Activated CD4-positive, alpha-beta memory T cell treated with anti-CD3 and anti-CD28 coated beads for 36 hours (primary cell): ENCODE data around the gene RIN3. TPM values are rescaled to one million over a fixed set of nuclear protein-coding genes. Genes with fewer than 3 reads are reported as not detected.
"Not testable (repeated sequence)": the region's sequence is repeated elsewhere in the genome, so short reads cannot be mapped to it uniquely, and the experiment has no call there.

Experiments used
- CTCF ChIA-PET: fragments of 350-600 bp; sonication (Branson Sonifier 250); formaldehyde crosslinking; loops from one replicate; lab custom pipeline; 2021; ENCODE audit warnings: antibody characterized with exemption, inconsistent platforms; lab: Charles Lee
- POLR2A ChIA-PET: fragments of 350-600 bp; sonication (Branson Sonifier 250); formaldehyde crosslinking; loops from one replicate; lab custom pipeline; 2021; ENCODE audit warnings: antibody characterized with exemption; lab: Charles Lee
- DNase-seq: peaks from one replicate; pipeline ENCODE4 v3.0.0-alpha.2; 2020
- H3K27ac Mint-ChIP-seq: one replicate; pipeline ENCODE4 v1.8.0; 2021; ENCODE audit warnings: mixed read lengths
- H3K27me3 Mint-ChIP-seq: one replicate; pipeline ENCODE4 v1.8.0; 2021; ENCODE audit warnings: mixed read lengths
- H3K36me3 Mint-ChIP-seq: one replicate; pipeline ENCODE4 v1.8.0; 2021; ENCODE audit warnings: mixed read lengths
- H3K4me1 Mint-ChIP-seq: one replicate; pipeline ENCODE4 v1.8.0; 2021; ENCODE audit warnings: low read depth, mixed read lengths
- H3K4me3 Mint-ChIP-seq: one replicate; pipeline ENCODE4 v1.8.0; 2021; ENCODE audit warnings: mild to moderate bottlenecking, mixed read lengths
- H3K9me3 Mint-ChIP-seq: one replicate; pipeline ENCODE4 v1.8.0; 2021; ENCODE audit warnings: mixed read lengths
- intact Hi-C: fragments of 100-400 bp; cut with micrococcal nuclease; formaldehyde crosslinking; loops from one replicate; pipeline ENCODE4 v1.15.1; 2023
- total RNA-seq, 2 experiments: library from RNA; stranded (reverse); gene quantifications; one replicate each; pipeline ENCODE4 v1.2.3, GENCODE V29; 2021

The RIN3 gene
- total RNA-seq, 2 experiments from 2014 or later = 17.5 to 18.8 TPM

DNA sequence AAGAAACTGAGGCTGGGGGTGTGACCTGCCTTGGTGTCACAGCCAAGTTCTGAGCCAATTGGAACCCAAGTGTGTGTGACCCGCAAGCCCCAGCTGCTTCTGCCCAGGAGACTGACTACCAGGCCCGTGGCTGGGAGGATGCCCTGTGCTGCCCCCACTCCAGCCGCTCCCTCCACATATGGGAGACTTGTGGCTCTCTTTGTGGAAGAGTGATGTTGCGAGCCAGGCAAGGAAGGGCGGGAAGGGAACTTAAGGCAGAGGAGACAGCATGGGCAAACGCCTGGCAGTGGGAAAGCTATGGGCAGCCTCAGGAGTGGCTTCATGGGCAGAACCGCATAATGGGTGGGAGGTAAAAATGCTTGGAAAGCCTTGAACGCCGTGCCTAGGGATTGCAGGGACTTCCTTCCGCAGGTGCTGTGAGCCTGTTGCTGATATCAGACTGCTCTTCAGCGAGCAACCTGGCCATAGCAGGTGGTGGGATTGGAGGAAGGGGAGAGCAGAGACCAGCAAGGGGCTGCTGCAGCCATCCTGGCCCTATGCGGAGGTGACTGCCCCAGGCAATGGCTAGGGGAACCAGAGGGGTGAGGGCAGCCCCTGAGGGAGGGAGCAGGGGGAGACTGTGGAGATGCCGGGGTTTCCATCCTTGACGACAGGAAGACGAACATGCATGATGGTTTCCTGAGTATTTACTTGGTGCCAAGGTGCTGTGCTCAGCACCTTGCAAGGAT is 119.1 kb downstream of the RIN3 start:
- CTCF ChIA-PET = no interaction called here
- H3K27me3 Mint-ChIP-seq = no peaks in the 10 kb centered on the region

DNA sequence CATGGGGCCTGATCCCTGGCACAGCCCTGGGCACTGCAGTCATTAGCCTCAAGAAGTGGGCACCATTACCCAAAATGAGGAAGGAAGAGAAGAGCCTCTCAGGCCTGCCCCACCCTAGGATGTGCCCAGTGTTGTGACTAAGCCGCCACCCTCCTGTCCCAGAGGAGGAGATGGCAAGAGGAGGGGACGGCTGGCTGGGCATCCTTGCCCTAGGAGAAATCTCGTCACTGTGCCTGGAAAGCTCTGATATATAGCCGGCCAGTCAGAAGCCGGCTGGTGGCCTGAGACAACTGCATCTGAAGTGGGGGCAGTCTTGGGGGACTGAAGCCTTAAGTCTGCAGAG is 119.7 kb downstream of the RIN3 start:
- ChIA-PET POLR2A (no interaction called here), CTCF (no interaction called here)
- intact Hi-C loops = no loop called here
- DNase-seq = no peak
- H3K4me3 Mint-ChIP-seq = no peak overlapping the region
- H3K4me1 Mint-ChIP-seq = peaks cover 5% of the 10 kb centered on the region
- peaks cover 2% of the 10 kb centered on the region for H3K9me3 Mint-ChIP-seq
- H3K27me3 Mint-ChIP-seq = no peaks in the 10 kb centered on the region
- H3K36me3 Mint-ChIP-seq = no peaks in the 10 kb centered on the region
- no peak overlapping the region for H3K27ac Mint-ChIP-seq

More for the DNA sequence above, 119.1 kb downstream of the RIN3 start:
- intact Hi-C loops = no loop called here
- Mint-ChIP-seq H3K4me1 (peaks cover 5% of the 10 kb centered on the region), H3K27ac (no peak overlapping the region), H3K4me3 (no peak overlapping the region), H3K9me3 (peaks cover 7% of the 10 kb centered on the region), H3K36me3 (peaks cover 3% of the 10 kb centered on the region)
- no peak for DNase-seq
- POLR2A ChIA-PET = no interaction called here

DNA sequence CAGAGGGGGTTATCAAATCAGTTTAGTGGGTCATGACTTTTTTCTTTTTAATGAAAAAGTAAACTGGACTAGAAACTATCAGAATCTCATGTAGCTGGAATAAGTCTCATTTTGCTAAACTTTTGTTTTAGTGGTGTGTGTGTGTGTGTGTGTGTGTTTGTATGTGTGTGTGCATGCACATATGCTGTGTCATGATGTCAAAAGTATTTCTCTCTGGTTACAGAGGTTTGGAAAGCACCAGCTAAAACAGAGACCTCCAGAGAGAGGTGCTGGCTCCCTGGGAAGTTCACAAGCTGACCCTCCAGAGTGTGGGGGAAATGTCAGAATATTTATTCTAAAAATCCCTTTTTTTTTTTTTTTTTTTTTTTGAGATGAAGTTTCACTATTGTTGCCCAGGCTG is 120.1 kb downstream of the RIN3 start:
- intact Hi-C loops = no loop called here
- POLR2A ChIA-PET = no interaction called here
- no peak for DNase-seq
- no peak overlapping the region for H3K27ac Mint-ChIP-seq
- no peaks in the 10 kb centered on the region for H3K27me3 Mint-ChIP-seq
- no peaks in the 10 kb centered on the region for H3K9me3 Mint-ChIP-seq
- peaks cover 5% of the 10 kb centered on the region for H3K4me1 Mint-ChIP-seq
- no peak overlapping the region for H3K4me3 Mint-ChIP-seq
- H3K36me3 Mint-ChIP-seq = no peaks in the 10 kb centered on the region
- CTCF ChIA-PET = interaction anchor here (0.6 to 2.8 kb wide), 3 partner anchors 9 to 20 kb away, joined by 3 to 11 read pairs (median 3); no protein-coding TSS in a partner anchor

DNA sequence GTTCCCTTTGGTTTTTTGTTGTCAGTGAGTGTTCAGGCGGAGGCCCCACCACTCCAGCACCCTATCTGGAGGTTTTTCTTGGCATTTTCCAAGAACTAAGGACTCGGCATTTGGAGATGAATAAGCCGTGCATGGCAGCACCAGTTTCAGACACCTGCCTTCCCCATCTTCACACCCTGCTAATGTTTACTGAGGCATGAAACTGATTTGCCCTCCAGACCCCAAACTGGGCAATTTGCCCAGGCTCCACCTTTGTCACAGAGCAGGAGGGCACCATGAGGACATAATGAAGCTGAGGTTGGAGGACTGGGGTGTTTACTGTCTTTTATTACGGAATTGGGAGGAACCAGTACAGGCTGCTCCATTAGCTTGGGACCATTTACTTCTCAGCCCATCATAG is 121.5 kb downstream of the RIN3 start:
- peaks cover 5% of the 10 kb centered on the region for H3K4me1 Mint-ChIP-seq
- DNase-seq = no peak
- intact Hi-C loops = no loop called here
- no peaks in the 10 kb centered on the region for H3K27me3 Mint-ChIP-seq
- H3K36me3 Mint-ChIP-seq = no peaks in the 10 kb centered on the region
- POLR2A ChIA-PET = no interaction called here
- H3K27ac Mint-ChIP-seq = no peak overlapping the region
- H3K4me3 Mint-ChIP-seq = no peak overlapping the region
- no peaks in the 10 kb centered on the region for H3K9me3 Mint-ChIP-seq
- CTCF ChIA-PET = interaction anchor here (1.2 to 2.8 kb wide), 2 partner anchors 19 to 22 kb away, joined by 3 to 11 read pairs; no protein-coding TSS in a partner anchor

DNA sequence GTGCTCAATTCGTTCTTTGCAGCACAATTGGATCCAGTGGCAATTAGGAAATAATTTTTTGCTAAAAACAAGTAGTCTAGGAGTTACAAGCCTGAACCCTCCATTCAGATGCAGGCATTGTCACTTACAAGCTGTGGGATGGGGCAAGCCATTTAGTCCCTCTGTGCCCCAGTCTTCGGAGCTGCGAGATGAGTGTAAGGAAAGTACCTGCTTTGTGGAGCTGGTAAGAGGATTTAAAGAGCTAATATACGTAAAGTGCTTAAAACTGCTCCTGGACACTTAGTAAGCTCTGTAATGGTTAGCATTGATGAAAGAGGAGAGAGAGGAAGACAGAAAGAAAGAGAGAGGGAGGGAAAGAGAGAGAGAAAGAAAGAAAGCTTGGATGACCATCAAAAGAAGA is 122.3 kb downstream of the RIN3 start:
- CTCF ChIA-PET = interaction anchor here (0.6 to 2.8 kb wide), 3 partner anchors 20 to 517 kb away, joined by 3 to 11 read pairs (median 6); no protein-coding TSS in a partner anchor
- Mint-ChIP-seq H3K4me3 (no peak overlapping the region), H3K4me1 (peaks cover 5% of the 10 kb centered on the region), H3K36me3 (no peaks in the 10 kb centered on the region), H3K9me3 (no peaks in the 10 kb centered on the region), H3K27ac (no peak overlapping the region), H3K27me3 (no peaks in the 10 kb centered on the region)
- POLR2A ChIA-PET = no interaction called here
- intact Hi-C loops = no loop called here
- no peak for DNase-seq

DNA sequence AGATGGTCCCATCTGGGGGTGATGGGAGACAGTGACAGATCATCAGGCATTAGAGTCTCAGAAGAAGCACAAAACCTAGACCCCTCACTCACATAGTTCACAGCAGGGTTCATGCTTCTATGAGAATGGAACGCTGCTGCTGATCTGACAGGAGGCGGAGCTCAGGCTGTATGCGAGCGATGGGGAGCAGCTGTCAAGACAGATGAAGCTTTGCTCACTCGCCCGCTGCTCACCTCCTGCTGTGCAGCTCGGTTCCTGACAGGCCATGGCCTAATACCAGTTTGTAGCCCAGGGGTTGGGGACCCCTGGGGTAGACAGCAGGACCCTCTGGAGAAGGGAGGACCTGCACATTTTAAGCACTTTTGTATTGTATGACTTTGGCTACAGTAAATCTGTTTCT is 123.6 kb downstream of the RIN3 start:
- Mint-ChIP-seq H3K36me3 (no peaks in the 10 kb centered on the region), H3K9me3 (no peaks in the 10 kb centered on the region), H3K4me1 (peaks cover 5% of the 10 kb centered on the region), H3K27me3 (no peaks in the 10 kb centered on the region), H3K4me3 (no peak overlapping the region), H3K27ac (no peak overlapping the region)
- intact Hi-C loops = no loop called here
- ChIA-PET CTCF (interaction anchor here (1.3 kb wide), 1 partner anchor 23 kb away, joined by 4 read pairs; no protein-coding TSS in a partner anchor), POLR2A (no interaction called here)
- DNase-seq = no peak

DNA sequence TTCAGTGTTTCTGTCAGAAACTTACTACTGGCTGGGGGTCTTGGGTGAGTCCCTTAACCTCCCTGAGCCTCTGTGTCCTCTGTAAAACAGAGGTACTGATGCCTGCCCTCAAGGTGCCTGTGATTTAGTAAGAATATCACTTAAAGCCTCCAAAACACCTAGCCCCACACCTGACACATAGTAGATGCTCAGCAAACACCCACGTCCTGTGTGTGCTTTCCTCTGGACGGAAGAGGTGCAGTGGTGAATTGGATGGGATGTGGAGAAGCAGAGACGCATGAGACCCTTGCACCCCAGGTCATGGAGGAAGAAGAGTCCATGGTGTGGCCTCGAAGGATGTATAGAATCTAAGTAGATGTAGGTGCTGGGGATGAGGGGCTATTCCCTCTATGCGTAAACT is 124.3 kb downstream of the RIN3 start:
- POLR2A ChIA-PET = no interaction called here
- H3K27ac Mint-ChIP-seq = no peak overlapping the region
- H3K4me3 Mint-ChIP-seq = no peak overlapping the region
- intact Hi-C loops = no loop called here
- no peaks in the 10 kb centered on the region for H3K36me3 Mint-ChIP-seq
- no peaks in the 10 kb centered on the region for H3K9me3 Mint-ChIP-seq
- H3K27me3 Mint-ChIP-seq = no peaks in the 10 kb centered on the region
- DNase-seq = no peak
- H3K4me1 Mint-ChIP-seq = peaks cover 5% of the 10 kb centered on the region
- CTCF ChIA-PET = interaction anchor here (1.3 kb wide), 1 partner anchor 24 kb away, joined by 4 read pairs; no protein-coding TSS in a partner anchor

DNA sequence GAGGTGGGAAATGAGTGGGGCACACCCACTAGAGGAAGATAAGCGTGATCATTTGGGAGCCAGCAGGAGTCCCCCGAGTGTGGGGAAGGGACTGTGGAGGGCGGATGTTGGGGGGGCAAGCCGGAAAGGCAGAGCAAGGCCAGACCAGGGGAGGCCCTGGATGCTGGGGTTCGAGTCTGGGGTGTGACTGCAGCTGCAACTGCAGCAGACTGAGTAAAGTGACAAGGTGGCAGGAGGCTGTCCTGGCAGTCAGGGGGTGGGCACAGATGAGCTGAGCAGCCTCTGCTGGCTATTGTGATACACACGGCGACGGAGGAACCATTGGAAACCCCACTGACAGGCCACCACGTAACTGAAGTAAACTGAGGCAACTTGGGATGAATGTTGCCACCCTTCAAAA is 124.7 kb downstream of the RIN3 start:
- intact Hi-C loops = no loop called here
- ChIA-PET POLR2A (no interaction called here), CTCF (interaction anchor here (1.3 kb wide), 1 partner anchor 24 kb away, joined by 4 read pairs; no protein-coding TSS in a partner anchor)
- no peak for DNase-seq
- no peak overlapping the region for H3K4me3 Mint-ChIP-seq
- no peaks in the 10 kb centered on the region for H3K9me3 Mint-ChIP-seq
- H3K27ac Mint-ChIP-seq = no peak overlapping the region
- H3K27me3 Mint-ChIP-seq = no peaks in the 10 kb centered on the region
- no peaks in the 10 kb centered on the region for H3K36me3 Mint-ChIP-seq
- H3K4me1 Mint-ChIP-seq = peaks cover 3% of the 10 kb centered on the region

DNA sequence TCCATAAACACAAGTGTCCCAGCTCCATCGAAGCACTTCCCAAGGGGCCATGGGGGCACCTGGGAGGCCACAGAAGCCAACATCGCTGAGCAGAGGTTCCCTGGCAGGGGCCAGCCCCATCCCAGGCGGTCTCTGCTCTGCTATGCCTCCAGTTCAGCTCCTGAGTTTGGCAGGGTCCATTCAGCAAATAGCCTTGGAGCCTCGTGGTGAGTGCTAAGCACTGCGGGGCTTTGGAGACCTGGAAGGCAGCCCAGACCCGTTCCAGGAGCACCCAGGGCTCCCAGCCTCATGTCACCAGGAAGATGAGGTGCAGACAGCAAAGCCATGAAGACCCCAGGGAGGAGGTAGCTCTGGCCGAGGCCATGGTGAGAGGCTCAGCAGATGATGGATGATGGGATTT is 125.3 kb downstream of the RIN3 start:
- CTCF ChIA-PET = no interaction called here
- no peak for DNase-seq
- POLR2A ChIA-PET = no interaction called here
- Mint-ChIP-seq H3K27me3 (no peaks in the 10 kb centered on the region), H3K4me1 (no peaks in the 10 kb centered on the region), H3K4me3 (no peak overlapping the region), H3K36me3 (no peaks in the 10 kb centered on the region), H3K27ac (no peak overlapping the region), H3K9me3 (no peaks in the 10 kb centered on the region)
- intact Hi-C loops = no loop called here

DNA sequence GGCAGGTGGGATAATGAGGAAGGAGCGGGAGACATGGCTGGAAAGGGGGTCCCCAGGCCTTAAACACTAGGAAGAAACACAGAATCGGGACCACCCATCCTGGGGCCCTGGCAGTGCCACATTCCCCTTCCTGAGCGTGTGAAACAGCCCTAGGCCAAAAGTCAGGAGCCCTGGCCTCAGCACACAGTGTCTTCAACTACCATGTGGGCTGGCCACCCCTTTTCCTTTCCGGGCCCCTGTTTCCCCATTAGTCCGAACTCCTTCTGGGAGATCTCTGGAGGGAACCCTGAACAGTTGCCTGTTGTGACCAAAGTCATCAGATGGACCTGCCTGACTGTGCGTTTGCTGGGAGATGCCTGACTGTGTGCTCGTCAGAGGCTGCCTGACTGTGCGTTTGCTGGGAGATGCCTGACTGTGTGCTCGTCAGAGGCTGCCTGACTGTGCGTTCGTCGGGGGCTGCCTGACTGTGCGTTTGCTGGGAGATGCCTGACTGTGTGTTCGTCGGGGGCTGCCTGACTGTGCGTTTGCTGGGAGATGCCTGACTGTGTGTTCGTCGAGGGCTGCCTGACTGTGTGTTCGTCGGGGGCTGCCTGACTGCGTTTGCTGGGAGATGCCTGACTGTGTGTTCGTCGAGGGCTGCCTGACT is 126.0 kb downstream of the RIN3 start:
- H3K4me3 Mint-ChIP-seq, H3K27ac Mint-ChIP-seq, POLR2A ChIA-PET, CTCF ChIA-PET, DNase-seq, H3K36me3 Mint-ChIP-seq, H3K9me3 Mint-ChIP-seq, H3K4me1 Mint-ChIP-seq, intact Hi-C loops, H3K27me3 Mint-ChIP-seq: not testable (repeated sequence)

DNA sequence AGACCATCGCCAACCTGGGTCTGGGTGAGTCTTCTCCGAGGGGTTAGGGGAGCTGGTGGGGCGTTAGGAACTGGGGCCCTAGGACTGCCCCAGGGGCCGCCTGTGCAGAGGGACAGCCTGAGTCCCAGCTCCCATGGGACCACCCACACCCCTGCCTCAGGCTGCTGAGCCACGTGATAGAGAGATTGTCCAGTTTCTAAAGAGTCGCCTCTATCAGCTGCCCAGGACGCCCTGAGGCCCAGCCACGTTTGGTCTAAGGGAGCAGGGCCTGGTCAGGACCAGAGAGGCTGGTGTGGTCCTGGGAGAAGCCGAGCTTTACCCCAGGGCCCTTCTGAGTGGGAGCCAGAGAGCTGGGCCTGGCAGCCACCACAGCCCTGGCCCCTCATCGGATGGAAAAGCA is 127.7 kb downstream of the RIN3 start:
- DNase-seq = no peak
- CTCF ChIA-PET = interaction anchor here (1.0 to 1.5 kb wide), 2 partner anchors 28 to 143 kb away, joined by 3 to 6 read pairs; no protein-coding TSS in a partner anchor
- H3K9me3 Mint-ChIP-seq = peaks cover 6% of the 10 kb centered on the region
- H3K27me3 Mint-ChIP-seq = no peaks in the 10 kb centered on the region
- intact Hi-C loops = no loop called here
- no peak overlapping the region for H3K27ac Mint-ChIP-seq
- H3K4me1 Mint-ChIP-seq = peaks cover 11% of the 10 kb centered on the region
- POLR2A ChIA-PET = no interaction called here
- H3K36me3 Mint-ChIP-seq = peaks cover 6% of the 10 kb centered on the region
- no peak overlapping the region for H3K4me3 Mint-ChIP-seq

DNA sequence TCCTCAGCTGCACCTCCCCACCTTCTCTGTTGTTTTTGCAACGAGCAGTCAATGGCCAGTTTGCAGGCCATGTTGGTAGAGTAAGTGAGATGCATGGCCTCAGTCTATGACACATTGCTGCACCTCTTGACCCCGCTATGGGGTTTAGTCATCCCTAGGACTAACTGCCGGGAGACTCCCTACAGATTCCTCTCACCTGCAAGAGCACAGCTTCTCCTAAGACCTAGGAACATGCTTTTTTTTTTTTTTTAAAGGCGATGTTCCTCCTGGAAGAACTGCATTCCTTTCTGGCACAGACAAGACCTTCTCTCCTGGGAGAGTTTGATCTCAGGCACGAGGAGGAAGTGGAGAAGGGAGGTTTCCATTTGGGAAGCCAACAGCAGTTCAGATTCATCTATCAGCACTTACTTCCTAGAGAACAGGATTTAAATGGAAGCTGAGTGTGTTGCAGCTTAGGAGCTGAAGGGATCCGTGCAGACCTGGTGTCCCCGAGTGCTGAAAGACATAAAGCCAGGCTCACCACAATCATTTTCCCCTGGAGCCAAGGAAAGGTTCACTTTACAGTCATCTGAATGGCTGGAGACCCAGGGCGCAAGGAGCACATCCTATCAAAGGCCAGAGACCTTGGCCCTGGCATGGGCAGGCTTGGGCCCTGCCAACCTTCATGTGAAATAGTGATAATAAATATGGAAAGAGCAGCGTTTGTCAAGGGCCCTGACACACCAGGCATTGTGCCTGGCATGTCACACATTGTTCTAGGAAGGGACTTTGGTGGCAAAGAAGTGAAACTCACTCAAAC is 130.8 kb downstream of the RIN3 start:
- intact Hi-C loops = no loop called here
- H3K27me3 Mint-ChIP-seq = no peaks in the 10 kb centered on the region
- no peak overlapping the region for H3K4me3 Mint-ChIP-seq
- peaks cover 41% of the 10 kb centered on the region for H3K4me1 Mint-ChIP-seq
- peaks cover 6% of the 10 kb centered on the region for H3K36me3 Mint-ChIP-seq
- no peak overlapping the region for H3K27ac Mint-ChIP-seq
- POLR2A ChIA-PET = interaction anchor here (0.8 kb wide), 1 partner anchor 10 kb away, joined by 4 read pairs; no protein-coding TSS in a partner anchor
- no peak for DNase-seq
- peaks cover 6% of the 10 kb centered on the region for H3K9me3 Mint-ChIP-seq
- CTCF ChIA-PET = no interaction called here
